Ishikawa (cell line): ENCODE measurements around the gene PRSS38.

Source experiments
- CEBPB ChIP-seq: IDR thresholded peaks from 2 replicates; pipeline ENCODE4 v1.6.1; 2012
- CREB1 ChIP-seq: IDR thresholded peaks from 2 replicates; pipeline ENCODE4 v1.6.1; 2012; ENCODE audit warnings: low read depth
- EGR1 ChIP-seq: IDR thresholded peaks from 2 replicates; pipeline ENCODE4 v1.6.1; 2012
- EP300 ChIP-seq: IDR thresholded peaks from 2 replicates; pipeline ENCODE4 v1.6.1; 2012; ENCODE audit warnings: borderline replicate concordance
- FOXM1 ChIP-seq: IDR thresholded peaks from 2 replicates; pipeline ENCODE4 v1.6.1; 2012; ENCODE audit warnings: low read depth, borderline replicate concordance
- NFIC ChIP-seq: IDR thresholded peaks from 2 replicates; pipeline ENCODE4 v1.6.1; 2012
- RAD21 ChIP-seq: IDR thresholded peaks from 2 replicates; pipeline ENCODE4 v1.6.1; 2012; ENCODE audit warnings: low read depth
- REST ChIP-seq: IDR thresholded peaks from 2 replicates; pipeline ENCODE4 v1.6.1; 2012; ENCODE audit warnings: low read depth, mild to moderate bottlenecking
- TAF1 ChIP-seq: IDR thresholded peaks from 2 replicates; pipeline ENCODE4 v1.6.1; 2012; ENCODE audit warnings: low read depth, mild to moderate bottlenecking
- TCF12 ChIP-seq: IDR thresholded peaks from 2 replicates; pipeline ENCODE4 v1.6.1; 2012; ENCODE audit warnings: low read depth
- TEAD4 ChIP-seq: IDR thresholded peaks from 2 replicates; pipeline ENCODE4 v1.6.1; 2012
- USF1 ChIP-seq: IDR thresholded peaks from 2 replicates; pipeline ENCODE4 v1.6.1; 2012
- YY1 ChIP-seq: IDR thresholded peaks from 2 replicates; pipeline ENCODE4 v1.6.1; 2012; ENCODE audit warnings: low read depth
- TF ChIP-seq, protein P1 (sequence below): IDR thresholded peaks from 2 replicates; pipeline ENCODE4 v1.6.1; 2012

GRCh38 chr1:227785094-227785804 is 30.2 kb upstream of the PRSS38 start:
- no peak for TF ChIP-seq EGR1
- TF ChIP-seq TAF1, result no peak
- no peak for TF ChIP-seq EP300
- TF ChIP-seq YY1, result no peak
- TF ChIP-seq USF1, result no peak
- TF ChIP-seq RAD21, result no peak
- TF ChIP-seq CREB1, result no peak
- TF ChIP-seq REST, result no peak
- TF ChIP-seq, protein P1, sequence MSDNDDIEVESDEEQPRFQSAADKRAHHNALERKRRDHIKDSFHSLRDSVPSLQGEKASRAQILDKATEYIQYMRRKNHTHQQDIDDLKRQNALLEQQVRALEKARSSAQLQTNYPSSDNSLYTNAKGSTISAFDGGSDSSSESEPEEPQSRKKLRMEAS, result no peak
- TF ChIP-seq NFIC, result no peak
- TF ChIP-seq CEBPB, result no peak
- no peak for TF ChIP-seq TCF12
- TF ChIP-seq FOXM1, result no peak
- no peak for TF ChIP-seq TEAD4
